Measurements from ENCODE around the gene CLPSL2.
"Not testable (repeated sequence)": the region's sequence is repeated elsewhere in the genome, so short reads cannot be mapped to it uniquely, and the experiment has no call there.

Gene CLPSL2, protein sequence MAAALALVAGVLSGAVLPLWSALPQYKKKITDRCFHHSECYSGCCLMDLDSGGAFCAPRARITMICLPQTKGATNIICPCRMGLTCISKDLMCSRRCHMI

DNA sequence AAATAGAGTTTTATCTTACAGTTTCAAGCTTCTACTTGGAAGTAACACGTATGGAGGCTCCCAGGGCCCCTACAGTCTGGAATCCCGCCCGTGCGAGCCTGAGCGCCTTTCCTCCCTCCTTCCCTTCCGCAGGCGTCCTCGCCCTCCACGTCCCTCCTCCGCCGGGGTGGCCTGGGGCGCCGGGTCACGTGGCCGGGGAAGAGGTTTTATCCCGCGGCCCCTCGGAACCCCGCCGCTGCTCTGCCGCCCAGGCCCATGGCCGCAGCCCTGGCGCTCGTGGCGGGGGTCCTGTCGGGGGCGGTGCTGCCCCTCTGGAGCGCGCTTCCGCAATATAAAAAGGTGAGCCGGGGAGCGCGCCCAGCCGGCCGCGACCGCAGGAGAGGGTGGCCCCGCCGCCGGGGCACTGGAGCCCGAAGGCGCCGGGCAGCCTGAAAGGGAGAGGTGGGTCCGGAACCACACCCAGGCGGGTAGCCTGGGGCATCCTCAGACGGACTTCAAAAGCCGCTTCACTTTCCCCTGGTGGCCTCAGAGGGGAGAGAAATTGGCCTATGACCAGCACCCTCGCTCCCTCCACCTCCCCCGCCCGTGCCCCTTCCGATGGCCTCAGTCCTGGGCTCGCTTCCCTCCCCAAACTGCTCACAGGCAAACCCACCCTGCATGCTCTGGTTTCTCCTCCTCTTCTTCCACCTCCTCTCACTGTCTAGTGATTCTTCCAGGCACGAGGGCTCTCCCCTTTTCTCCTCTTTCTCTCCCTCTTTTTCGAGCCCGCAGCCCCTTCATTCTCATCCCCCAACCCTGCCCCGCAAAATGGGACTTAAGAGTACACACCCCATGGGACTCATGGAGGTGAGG lies at the start of gene CLPSL2:
CLPSL2 (plus strand) TSS at position 235 of the 852 bp plus-strand sequence; CDS start at position 256, 21 bp downstream.
- no peak for DNase-seq (ENCODE audit: low read depth)

DNA sequence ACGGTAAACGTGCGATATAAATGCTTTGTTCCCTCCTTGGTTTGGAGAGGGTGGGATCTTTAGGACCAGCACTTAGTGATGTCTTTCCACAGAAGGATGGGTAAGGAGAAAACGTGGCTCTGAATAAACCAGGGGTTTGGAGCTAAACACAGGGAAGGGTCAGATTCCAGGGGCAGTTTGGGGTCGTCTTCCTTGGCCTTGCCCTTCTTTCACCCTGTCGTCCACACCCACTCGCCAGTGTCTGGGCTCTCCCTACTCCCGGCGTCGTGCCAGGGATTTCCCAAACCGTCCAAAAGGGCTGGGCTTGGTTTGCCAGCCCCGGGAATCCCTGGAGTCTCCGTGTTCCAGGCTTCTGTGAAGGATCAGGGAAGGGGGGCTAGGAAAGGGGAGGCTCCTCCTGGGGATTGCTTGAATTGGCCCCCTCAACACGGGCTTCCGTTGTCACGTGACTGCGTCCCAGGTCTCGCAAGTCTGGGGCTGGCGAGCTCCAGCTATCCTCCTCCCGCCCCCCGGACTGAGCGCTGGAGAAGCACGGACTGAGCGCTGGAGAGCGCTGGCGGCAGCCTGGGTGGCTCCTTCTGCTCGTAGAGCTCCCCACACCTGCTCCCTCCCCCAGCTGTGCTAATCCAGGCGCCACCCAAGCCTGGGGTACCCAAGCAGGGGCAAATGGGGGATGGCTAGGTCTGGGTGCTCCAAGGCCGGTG lies 49.0 kb upstream of the CLPSL2 start:
- DNase-seq (ENCODE audit: low read depth) = no peak

DNA sequence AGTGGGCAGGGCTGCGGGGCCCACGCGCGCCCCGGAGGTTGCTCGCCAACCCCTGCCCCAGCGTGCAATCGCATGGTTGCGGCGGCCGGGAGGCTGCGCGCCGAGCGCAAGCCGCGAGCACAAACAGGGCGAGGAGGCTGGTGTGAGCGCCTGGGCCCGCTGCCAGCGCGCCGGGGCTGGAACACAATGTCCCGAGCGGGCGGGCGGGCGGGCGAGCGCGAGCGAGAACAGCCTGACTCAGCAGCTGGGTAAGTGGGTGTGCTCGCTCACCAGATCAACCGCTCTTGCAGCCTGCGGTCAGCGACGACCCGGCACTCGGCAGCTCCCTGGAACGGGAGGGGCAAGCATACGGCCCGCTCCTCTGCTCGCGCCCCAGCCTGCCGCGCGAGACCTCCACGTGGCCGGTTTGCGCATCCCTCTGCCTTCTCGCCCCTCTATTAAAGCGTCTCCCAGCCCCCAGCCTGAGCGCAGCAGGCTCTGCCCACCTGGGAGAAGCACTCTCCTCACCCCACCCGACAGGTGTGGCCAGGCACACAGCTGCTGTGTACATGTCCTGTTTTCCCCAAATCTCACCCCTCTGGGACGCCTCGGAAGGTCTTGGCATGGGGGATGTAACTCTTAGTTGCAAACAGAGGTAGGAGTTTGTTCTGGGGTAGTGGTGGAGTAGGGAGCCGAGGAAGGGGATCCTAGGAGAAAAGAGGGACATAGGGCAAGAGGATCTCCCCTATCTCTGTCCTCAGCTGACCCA lies 48.3 kb upstream of the CLPSL2 start:
- peak; percentile 69 for DNase-seq (ENCODE audit: low read depth)

DNA sequence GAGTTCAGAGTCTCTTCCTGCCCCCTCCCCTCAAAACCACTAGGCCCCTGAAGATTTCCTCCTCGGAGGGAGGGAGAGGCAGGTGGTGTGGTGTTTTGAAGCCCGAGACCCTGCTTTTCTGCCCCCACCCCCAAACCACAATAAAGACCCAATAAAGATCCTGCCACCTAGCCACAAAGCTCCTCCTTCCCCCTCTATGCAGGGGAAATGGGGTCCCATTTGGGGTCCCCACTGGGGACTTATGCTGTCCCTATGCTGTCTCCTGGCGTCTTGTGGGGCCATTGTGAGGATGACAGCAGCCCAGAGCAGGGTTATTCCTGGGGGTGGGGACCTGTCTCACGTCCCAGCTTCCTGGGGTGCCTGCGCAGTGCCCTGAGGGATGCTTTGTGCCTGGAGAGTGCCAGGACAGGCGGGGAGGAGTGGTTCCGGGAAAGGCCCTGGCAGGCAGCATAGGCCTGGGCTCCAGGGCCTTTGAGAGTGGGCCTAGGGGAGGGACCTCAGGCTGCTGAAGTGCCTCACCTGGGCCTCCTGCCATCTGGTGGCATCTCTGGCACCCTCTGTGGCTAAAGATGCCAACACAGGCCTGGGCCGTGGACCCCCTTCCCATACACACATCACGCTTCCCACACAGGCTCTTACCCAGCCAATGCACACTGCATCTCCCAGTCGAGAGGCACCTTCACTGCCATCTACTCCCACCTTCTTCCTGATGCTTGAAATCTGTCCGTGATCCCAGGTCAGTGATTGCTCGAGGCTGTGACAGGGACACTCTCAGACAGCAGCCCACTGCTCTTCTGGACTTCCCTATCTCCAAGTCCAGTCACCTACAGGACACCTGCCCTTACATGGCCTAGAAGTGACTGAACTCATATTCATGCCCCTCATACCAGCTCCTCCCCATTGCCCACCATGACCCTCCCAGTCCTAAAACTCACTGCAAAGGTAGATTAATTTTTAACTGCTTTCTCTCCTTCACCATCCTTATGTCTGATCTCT lies 47.4 kb upstream of the CLPSL2 start:
- no peak for DNase-seq (ENCODE audit: low read depth)

DNA sequence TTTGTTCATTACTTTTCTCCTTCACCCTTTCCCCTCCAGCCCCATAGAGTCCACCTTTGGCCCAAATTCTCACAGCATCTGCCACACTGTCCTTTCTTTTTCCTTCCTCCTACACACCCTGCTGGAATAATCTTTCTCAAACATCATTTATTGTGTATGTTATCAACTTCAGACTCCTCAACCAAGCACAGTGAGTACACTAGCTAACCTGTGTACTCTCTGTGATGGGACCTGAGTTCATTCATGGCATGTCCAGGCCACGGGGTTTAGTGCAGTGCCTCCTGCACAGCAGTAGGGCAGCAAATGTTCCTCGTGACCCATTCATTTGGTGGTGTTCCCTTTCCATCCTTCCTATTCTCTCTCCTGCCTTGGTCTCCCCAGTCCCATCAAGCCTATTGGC lies 46.7 kb upstream of the CLPSL2 start:
- DNase-seq (ENCODE audit: low read depth) = no peak

DNA sequence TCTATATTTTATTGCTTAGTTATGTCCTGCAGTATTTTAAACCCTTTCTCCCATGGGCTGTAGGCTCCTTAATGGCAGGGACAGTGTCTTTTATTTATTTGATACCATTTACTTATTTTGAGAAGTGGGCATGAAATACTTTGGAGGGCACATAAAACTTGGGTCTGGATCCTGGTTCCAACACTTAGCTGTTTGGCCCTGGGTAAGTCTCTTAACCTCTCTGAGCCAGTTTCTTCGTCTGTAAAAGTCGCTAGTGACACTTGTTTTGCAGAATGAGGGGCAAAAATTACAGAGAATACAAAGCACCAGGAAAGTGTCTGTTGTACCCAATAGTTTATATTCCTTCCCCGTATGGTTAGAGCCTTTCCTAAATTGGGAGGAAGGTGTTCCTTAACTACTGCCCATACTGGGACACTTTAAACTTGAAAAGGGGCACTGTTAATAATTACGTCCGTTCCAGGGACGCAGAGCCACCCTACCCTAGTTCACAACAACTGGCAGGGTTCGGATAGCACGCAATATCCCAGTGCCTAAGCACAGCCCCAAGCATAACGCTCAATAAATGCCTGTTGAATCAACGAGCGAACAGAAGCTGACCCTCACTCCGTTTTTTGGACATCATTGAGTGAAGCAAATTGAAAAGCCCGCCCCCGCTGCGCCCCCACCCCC lies 45.5 kb upstream of the CLPSL2 start:
- no peak for DNase-seq (ENCODE audit: low read depth)

DNA sequence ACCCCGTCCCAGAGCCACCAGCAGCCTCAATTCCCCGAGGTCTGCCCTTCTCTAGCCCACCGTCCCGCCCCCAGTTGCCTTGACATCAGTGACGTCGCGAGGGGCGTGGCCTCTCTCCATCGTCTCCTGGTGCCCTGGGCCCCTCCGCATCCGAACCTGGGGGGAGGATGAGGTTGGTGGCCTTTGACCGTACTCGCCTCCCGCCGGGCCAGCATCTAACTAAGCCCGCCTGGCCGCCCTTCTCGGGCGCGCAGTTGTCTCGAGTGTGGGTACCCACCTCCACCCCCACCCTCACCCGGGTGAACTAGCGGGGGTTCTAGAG lies 45.0 kb upstream of the CLPSL2 start:
- DNase-seq (ENCODE audit: low read depth) = peak; percentile 94

DNA sequence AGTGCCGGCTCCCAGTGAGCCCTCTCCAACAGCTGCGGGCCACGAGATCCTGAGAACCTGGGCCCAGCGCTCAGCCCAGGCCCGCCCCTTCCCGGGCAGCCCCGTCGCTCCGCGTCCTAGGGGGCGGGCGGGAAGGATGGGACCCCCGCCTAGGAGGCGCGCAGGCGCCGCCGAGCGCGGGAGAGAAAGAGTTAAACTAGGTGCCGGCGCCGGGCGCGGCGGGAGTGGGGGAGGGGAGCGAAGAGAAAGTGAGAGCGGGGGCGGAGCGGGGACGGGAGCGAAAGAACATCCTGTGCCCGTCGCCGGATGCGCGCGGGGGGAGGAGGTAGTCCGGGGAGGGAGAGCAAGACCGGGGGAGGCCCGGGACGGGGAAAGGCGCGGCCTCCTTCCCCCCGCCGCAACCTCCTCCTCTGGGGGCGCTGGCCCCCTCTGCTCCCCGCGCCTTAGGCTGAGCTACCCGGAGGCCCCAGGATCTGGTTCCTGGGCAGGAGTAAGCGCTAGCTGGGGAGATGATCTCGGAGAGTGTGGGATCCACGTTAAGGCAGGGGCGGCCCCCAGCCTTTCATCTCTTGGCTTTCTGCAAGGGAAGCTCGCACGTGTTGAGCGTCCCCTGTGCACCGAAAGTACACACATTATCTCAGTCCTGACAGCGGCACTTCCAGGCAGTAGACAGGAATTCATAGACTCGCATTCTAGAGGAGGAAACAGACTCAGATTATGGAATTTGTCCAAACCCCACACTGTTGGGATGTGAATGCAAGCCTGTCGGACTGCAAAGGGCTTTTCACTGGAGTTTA lies 44.5 kb upstream of the CLPSL2 start:
- DNase-seq (ENCODE audit: low read depth) = peak; percentile 94

DNA sequence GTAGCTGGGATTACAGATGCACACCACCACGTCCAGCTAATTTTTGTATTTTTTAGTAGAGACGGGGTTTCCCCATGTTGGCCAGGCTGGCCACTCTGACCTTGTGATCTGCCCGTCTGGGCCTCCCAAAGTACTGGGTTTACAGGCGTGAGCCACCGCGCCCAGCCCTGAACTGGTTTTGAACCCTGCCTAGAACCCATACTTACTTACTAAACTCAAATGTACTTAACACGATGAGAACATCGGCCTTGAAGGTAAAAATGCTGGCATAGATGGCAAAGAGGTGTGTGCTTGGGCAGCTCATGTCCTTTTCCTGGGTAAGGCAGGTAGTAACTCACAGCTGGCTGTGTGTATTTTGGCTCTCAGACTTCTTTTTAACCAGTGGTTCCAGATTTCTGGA lies 42.8 kb upstream of the CLPSL2 start:
- no peak for DNase-seq (ENCODE audit: low read depth)

DNA sequence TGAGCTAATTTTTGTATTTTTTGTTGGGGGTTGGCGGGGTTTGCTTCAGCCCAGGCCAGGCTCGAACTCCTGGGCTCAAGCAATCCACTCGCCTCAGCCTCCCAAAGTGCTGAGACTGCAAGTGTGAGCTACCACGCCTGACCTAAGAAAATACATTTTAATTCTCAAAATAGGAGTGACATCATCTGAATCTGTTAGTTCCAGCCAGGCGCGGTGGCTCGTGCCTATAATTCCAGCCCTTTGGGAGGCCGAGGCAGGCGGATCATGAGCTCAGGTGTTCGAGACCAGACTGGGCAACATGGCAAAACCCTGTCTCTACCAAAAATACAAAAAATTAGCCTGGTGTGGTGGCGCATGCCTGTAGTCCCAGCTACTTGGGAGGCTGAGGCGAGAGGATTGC lies 42.1 kb upstream of the CLPSL2 start:
- not testable (repeated sequence) for DNase-seq (ENCODE audit: low read depth)

DNA sequence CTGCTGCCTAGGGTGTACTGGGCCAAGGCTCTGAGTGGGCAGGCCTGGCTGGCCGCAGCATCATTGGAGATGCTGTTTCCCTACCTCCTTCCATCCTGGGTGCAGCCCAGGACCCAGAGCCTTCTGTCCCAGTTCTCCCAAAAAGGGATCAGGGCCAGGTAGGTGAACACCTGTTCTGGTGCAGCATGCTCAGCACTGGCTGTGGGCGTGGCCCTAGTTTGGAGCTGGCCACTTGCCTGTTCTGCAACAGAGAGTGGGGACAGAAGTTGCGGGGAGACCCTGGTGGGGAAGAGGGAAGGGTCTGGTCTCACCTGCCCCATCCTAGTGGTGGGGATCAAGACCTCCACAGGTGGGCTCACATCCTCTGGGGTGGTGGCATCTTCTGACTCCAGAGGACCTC lies 40.9 kb upstream of the CLPSL2 start:
- no peak for DNase-seq (ENCODE audit: low read depth)

DNA sequence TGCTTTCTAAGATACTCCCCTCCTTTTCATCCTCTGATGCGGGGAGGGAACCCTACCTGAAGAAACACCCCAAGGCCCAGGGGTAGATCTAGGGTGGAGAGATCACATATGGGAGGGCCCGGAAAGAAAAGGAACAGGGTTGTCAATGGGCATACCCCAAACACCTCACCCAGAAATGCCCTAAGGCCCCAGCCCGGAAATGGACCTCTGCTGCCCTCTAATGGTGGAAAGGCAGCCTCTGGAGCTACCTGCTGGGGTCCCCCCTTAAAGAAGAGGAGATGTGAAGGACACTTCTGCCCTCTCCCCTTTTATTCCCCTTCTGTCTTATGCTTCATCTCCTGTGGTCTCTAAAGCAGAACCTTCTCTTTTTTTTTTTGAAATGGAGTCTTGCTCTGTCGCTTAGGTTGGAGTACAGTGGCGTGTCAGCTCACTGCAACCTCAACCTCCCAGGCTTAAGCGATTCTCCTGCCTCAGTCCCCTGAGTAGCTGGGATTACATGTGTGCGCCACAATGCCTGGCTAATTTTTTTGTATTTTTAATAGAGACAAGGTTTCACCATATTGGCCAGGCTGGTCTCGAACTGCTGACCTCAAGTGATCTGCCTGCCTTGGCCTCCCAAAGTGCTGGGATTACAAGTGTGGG lies 40.0 kb upstream of the CLPSL2 start:
- peak; percentile 86 for DNase-seq (ENCODE audit: low read depth)

DNA sequence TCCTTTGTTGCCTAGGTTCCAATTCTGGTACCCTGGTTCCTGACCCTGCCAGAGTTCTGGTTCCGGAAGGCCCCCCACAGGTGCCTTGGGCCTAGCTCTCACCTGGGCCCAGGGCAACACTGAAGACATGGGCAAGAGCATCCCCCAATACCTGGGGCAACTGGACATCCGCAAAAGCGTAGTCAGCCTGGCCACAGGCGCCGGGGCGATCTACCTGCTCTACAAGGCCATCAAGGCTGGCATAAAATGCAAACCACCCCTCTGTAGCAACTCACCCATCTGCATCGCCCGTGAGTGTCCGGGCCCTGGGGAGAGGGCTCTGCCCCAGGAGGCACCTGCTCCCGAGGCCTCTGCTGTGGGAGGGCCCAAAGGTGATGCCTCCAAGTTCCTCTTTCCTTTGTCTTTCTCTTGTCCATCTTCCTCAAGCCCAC lies 39.4 kb upstream of the CLPSL2 start, which contains the start of gene ARMC12:
ARMC12 (plus strand) TSS at position 51 of the 431 bp plus-strand sequence; CDS start at position 128, 77 bp downstream.
- DNase-seq (ENCODE audit: low read depth) = no peak

DNA sequence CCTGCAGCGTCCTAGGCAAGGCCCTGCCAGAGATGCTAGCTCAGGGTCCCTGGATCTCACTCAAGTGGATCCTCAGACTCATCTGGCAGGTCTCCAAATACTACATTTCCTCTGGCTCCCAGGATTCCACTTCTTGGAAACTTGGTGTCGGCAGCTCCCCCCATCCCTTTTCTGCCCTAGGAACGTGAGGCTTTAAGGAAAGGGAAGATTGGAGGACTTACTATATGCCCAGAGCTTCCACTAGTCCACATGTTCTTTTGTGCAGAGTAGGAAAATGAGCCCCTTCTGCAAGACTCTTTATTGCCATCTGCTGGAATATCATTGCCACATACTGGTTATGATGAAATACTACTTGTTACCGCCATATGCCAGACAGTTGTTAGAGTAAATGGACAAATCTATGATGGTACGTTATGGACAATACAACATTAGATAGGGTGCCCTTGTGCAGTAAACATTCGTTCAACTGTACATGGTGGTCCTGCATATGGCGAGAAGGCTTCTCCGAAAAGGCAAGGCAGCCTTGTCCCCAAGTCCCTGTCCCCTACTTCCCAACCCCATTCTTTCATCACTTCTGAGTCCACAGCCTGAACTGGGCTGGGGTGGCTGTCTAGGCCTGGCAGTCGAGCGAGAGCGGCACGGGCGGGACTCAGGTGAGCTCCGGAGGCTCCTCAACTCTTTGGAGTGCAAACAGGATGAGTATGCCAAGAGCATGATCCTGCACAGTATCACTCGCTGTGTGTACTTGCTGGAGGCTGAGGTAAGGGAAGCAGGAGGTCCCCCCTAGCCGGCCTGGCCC lies 38.8 kb upstream of the CLPSL2 start:
- DNase-seq (ENCODE audit: low read depth) = no peak

DNA sequence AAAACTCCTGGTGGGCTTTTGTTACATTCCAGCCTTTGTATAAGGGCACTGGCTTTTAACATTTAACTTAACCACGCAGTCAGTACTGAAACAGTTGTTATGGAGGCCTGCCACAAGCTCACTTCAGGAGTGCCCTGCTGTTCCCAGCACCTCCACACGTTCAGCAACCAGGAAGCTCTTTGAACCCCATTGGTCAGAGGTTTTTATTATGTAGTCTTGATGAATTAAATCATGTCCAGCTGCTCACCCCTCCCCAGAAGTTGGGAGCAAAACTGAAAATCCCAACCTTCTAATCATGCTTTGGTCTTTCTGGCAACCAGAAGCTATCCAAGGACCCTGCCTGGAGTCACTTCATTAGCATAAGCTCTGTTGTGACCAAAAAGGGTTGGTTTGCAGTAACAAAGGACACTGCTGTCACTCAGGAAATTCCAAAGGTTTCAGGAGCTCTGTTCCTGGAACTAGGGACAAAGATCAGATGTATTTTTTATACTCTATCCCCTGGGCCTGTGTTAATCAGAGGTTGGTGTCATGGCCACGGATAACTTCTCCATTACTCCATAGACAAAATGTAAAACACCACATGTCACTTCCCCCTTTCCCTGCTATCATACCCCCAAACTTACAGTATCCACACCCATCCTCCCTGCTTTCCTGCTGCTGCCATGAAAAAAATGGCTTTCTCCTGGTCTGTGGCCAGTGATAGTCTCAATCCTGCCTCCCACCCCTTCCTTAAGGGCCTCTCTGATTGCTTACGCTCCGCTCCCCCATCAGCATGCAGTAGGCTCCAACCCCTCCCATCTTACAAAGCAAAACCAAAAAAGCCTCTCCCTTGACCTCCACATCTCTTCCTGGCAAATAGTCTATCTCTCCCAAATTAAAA lies 36.5 kb upstream of the CLPSL2 start:
- no peak for DNase-seq (ENCODE audit: low read depth)

DNA sequence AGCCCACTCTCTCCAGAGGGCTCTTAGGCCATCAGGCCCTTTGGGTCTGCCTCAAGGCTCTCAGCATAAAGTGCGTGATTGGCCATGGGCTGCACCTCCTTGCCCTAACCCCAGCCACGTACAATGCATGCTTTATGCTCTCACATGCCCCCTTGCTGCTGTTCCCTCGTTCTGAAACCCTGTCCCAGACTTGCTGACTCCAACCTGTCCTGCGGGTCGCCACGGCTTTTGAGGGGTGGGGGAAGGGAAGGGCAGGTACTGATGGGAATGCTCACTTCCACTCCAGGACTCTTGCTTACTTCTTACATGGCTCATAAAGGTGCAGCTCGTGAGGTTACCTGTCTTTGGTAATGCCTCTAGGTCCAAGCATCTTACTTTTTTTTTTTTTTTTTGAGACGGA lies 33.6 kb upstream of the CLPSL2 start:
- no peak for DNase-seq (ENCODE audit: low read depth)

DNA sequence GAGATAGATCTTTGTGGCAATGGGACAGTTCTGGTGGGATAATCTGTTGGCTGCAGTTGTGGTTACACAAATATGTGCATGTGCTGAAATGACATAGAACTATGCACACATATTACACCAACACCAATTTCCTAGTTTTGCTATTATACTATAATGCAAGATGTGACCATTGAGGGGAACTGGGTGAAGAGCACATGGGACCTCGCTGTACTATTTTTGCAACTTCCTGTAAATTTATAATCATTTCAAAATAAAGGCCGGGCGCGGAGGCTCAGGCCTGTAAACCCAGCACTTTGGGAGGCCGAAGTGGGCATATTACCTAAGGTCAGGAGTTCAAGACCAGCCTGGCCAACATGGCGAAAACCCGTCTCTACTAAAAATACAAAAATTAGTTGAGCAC lies 30.9 kb upstream of the CLPSL2 start:
- no peak for DNase-seq (ENCODE audit: low read depth)
